D721Med (cell line): ENCODE measurements around the gene HNF1B.
"Not testable (repeated sequence)": the region's sequence is repeated elsewhere in the genome, so short reads cannot be mapped to it uniquely, and the experiment has no call there.

ENCODE experiments used
- DNase-seq: peaks from one replicate; pipeline ENCODE4 v3.0.0; 2011; ENCODE audit warnings: low spot score; ENCODE audit not compliant: insufficient read length
- FAIRE-seq: peaks from 2 replicates; lab custom pipeline; 2011; peaks lifted over from hg19 to GRCh38; lab: Jason Lieb, UNC
- TF ChIP-seq, protein P1 (sequence below): IDR thresholded peaks from 2 replicates; pipeline ENCODE4 v1.5.1; 2012; ENCODE audit warnings: mild to moderate bottlenecking, control low read depth; ENCODE audit not compliant: insufficient read depth; ENCODE audit errors: missing control alignments

Gene HNF1B

GRCh38 chr17:37689317-37689716, 55.5 kb downstream of the HNF1B start:
- TF ChIP-seq, protein P1, sequence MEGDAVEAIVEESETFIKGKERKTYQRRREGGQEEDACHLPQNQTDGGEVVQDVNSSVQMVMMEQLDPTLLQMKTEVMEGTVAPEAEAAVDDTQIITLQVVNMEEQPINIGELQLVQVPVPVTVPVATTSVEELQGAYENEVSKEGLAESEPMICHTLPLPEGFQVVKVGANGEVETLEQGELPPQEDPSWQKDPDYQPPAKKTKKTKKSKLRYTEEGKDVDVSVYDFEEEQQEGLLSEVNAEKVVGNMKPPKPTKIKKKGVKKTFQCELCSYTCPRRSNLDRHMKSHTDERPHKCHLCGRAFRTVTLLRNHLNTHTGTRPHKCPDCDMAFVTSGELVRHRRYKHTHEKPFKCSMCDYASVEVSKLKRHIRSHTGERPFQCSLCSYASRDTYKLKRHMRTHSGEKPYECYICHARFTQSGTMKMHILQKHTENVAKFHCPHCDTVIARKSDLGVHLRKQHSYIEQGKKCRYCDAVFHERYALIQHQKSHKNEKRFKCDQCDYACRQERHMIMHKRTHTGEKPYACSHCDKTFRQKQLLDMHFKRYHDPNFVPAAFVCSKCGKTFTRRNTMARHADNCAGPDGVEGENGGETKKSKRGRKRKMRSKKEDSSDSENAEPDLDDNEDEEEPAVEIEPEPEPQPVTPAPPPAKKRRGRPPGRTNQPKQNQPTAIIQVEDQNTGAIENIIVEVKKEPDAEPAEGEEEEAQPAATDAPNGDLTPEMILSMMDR, result no peak
- FAIRE-seq, result no peak
- DNase-seq, result no peak

DNA sequence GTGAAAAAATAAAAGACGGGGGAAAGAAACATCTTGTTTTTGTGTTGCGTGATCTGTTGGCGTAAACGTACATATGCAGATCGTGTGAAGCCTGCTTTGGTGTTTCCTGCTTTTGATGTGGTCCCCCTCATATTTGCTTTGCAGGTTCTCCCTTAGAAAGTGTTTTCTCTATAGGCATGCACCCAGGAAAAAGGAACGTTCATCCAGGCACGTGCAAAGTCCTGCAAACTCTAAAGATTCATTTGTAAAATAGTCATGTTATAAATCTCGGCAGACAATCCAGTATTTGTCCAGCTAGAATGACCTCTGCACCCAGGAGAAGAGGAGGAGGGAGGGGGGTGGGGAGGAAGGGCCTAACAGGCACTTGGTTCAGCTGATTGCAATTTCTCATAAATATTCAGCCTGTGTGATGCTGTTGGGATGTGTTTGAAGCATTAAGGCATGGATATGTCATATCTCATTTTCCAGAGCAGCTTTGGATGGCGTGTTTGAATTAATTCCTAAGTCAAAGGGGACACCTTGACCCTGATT, 61.3 kb downstream of the HNF1B start:
- DNase-seq (no peak), FAIRE-seq (no peak)
- TF ChIP-seq, protein P1, result no peak

DNA sequence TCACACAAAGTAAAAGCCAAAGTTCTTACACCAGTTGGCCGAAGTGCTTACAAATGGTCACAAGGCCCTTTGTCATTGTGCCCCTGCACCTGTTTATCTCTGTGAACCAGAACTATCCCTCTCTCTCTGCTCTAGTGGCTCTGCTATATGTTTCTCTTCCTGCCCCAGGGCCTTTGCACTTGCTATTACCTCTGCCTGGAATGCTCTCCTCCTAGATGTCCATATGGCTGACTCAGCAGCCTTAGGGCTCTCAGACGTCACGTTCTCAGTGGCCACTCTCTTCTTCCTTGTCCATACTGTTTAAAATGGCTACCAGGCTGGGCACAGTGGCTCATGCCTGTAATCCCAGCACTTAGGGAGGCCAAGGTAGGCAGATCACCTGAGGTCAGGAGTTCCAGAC, 62.9 kb downstream of the HNF1B start:
- FAIRE-seq, result no peak
- TF ChIP-seq, protein P1, result no peak
- DNase-seq, result no peak

DNA sequence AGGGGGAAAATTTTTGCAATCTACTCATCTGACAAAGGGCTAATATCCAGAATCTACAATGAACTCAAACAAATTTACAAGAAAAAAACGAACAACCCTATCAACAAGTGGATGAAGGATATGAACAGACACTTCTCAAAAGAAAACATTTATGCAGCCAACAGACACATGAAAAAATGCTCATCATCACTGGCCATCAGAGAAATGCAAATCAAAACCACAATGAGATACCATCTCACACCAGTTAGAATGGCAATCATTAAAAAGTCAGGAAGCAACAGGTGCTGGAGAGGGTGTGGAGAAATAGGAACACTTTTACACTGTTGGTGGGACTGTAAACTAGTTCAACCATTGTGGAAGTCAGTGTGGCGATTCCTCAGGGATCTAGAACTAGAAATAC, 64.9 kb downstream of the HNF1B start:
- DNase-seq, FAIRE-seq: not testable (repeated sequence)

DNA sequence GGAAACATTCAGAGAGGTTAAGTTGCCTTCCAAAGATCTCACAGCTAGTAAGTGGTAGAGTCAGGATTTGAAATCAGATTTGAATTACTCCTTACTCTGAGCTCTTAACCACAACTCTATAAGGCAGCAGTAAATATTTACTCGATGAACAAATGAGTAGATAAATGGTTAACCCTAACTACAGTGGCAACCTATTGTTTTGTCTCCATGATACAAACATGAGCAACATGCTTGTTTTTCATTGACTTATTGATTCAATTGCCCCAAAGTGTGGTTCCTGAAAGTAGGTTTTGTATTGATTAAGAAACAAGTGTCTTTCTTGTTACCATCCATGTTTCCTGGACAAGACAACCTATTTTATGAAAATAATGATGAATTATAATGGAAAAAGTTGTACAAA, 66.8 kb downstream of the HNF1B start:
- TF ChIP-seq, protein P1, result no peak
- no peak for DNase-seq
- no peak for FAIRE-seq

DNA sequence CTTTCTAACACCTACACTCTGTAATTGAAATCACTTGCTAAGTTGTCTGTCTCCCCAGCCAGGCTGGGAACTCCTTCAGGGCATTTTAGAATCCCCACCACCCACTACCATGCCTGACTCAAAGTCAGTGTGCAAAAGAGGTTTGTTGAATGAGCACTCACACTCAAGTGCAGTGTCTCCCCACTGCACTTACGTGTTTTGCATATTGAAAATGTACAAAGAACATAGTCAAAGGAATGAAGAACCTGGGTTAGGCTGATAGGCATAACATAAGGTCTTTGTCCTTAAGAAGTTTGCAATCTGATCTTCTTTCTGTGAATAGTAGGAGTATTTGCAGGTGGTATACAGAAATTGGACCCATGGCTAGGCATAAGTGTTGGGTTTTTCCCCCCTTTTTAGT, 67.8 kb downstream of the HNF1B start:
- FAIRE-seq, result no peak
- TF ChIP-seq, protein P1, result no peak
- no peak for DNase-seq

- DNase-seq, result no peak
- no peak for FAIRE-seq
- TF ChIP-seq, protein P1, result no peak
Measured at GRCh38 chr17:37676115-37676925, 68.5 kb downstream of the HNF1B start.
